Measurements from ENCODE around the gene CTAGE9.
A peak's percentile ranks its signal among the peaks of the same experiment; 100 is the strongest.
"Not testable (repeated sequence)": the region's sequence is repeated elsewhere in the genome, so short reads cannot be mapped to it uniquely, and the experiment has no call there.

Gene CTAGE9, protein sequence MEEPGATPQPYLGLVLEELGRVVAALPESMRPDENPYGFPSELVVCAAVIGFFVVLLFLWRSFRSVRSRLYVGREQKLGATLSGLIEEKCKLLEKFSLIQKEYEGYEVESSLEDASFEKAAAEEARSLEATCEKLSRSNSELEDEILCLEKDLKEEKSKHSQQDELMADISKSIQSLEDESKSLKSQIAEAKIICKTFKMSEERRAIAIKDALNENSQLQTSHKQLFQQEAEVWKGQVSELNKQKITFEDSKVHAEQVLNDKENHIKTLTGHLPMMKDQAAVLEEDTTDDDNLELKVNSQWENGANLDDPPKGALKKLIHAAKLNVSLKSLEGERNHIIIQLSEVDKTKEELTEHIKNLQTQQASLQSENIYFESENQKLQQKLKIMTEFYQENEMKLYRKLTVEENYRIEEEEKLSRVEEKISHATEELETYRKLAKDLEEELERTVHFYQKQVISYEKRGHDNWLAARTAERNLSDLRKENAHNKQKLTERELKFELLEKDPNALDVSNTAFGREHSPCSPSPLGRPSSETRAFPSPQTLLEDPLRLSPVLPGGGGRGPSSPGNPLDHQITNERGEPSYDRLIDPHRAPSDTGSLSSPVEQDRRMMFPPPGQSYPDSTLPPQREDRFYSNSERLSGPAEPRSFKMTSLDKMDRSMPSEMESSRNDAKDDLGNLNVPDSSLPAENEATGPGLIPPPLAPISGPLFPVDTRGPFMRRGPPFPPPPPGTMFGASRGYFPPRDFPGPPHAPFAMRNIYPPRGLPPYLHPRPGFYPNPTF

GRCh38 chr6:131710917-131711316 lies at the start of gene CTAGE9:
Gene CTAGE9, minus strand, starts transcription at chr6:131711017. Its CDS starts 0 bp downstream, at chr6:131711017.
- DNase-seq (ENCODE audit: low read depth, low spot score): not testable (repeated sequence)

DNA sequence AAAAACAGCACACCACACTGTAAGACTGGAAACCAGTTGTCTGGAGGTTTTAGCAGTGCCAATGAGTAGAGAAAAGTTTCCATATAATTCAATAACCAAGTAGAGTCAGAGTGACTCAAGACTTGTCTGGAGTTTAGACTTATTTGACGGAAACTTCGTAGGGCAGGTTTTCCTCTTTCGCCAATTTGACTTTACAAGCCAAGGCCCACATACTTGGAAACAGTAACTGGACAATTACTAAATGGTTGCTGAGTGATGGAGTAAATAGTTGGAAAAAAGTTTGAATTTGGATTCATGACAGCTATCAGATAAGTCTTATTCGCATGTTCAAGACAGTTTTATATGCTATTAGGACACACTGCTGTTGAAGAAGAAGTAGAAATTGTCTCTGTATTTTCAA lies 48.1 kb upstream of the CTAGE9 start:
- no peak for DNase-seq (ENCODE audit: low read depth, low spot score)

DNA sequence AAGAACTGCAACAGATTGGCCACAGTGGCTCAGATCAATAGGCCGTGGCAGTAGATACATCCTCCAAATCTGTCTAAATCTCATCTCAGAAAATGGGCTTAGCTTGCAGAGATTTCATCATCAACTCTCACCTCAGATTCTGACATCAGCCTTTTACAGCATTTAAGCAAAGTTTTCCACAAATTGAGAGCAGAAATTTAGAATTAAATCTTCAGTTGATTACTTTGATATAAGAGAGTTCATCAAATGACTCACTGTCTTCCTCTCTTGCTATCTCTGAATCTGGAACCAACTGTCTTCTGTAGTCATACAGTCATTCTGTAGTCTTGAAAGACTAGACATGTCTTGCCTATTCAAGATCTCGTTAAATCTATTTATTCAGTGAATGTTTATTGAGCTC lies 45.2 kb upstream of the CTAGE9 start:
- DNase-seq (ENCODE audit: low read depth, low spot score): no peak

DNA sequence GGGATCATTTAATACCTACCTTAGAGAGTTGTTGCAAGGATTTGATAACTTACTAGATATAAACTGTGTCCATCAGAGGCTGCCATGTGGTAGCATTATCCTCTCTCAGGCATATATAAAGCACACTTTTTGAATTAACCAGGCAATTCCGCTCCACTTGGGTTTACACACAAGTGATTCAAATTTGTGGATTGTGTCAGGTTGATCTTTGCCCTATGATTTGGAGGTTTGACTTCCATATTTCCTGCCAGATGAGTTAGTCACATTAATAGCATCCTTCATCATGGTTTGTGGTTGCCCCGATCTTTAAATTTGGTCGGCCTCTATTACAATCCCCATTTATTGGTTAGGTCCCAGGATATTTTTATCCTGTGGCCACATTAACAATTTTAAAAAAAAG lies 44.8 kb upstream of the CTAGE9 start:
- DNase-seq (ENCODE audit: low read depth, low spot score): no peak

- no peak for DNase-seq (ENCODE audit: low read depth, low spot score)
These were observed 44.1 kb upstream of the CTAGE9 start for GRCh38 chr6:131754715-131755567.

GRCh38 chr6:131754088-131754487 lies 43.3 kb upstream of the CTAGE9 start:
- no peak for DNase-seq (ENCODE audit: low read depth, low spot score)

DNA sequence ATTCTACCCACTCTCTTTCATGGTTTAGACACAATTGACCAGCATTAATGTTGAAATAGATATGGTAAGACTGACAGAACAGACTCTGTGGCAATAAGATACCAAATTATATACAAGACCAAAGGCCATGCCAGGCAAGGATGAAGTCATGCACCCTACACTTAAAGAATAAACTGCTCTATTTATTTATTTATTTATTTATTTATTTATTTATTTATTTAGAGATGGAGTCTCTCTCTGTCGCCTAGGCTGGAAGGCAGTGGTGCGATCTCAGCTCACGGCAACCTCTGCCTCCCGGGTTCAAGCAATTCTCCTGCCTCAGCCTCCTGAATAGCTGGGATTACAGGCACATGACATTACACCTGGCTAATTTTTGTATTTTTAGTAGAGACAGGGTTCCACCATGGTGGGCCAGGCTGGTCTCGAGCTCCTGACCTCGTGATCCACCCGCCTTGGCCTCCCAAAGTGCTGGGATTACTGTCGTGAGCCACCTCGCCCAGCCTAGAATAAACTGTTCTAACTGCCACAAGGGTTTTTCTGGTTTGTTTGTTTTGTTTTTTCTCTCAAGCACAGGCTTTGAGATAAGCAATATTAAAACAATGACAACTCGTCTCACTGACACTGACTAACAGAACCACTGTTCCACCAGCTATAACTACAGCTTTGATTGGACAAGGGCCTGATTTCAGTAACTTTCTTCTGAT lies 40.3 kb upstream of the CTAGE9 start:
- DNase-seq (ENCODE audit: low read depth, low spot score): not testable (repeated sequence)

DNA sequence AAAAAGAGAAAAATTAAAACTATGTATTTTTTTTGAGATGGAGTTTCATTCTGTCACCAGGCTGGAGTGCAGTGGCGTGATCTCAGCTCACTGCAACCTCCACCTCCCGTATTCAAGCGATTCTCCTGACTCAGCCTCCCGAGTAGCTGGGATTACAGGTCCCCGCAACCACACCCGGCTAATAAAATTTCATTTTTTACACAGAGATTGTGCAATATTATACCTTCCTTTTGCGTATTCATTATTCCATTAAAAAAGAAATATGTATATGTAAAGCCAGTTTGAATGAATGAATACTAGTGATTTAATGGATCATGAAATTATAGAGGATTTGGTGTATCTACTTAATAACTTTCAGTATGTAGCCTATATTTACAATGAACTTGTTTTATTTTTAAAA lies 38.2 kb upstream of the CTAGE9 start:
- DNase-seq (ENCODE audit: low read depth, low spot score): no peak

DNA sequence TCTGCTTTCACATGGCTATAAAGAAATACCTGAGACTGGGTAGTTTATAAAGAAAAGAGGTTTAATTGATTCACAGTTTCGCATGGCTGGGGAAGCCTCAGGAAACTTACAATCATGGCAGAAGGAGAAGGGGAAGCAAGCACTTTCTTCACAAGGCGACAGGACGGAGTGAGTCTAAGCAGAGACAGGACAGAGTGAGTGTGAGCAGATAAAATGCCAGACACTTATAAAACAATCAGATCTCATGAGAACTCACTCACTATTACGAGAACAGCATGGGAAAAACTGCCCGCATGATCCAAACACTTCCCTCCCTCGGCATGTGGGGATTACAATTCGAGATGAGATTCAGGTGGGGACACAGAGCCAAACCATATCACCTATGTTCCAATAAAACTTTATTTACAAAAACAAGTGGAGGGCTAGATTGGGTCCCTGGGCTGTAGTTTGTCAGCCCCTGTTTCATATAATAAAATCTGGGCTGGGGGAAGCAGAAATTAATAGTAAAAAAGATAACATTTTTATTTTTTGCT lies 37.1 kb upstream of the CTAGE9 start:
- DNase-seq (ENCODE audit: low read depth, low spot score): no peak

DNA sequence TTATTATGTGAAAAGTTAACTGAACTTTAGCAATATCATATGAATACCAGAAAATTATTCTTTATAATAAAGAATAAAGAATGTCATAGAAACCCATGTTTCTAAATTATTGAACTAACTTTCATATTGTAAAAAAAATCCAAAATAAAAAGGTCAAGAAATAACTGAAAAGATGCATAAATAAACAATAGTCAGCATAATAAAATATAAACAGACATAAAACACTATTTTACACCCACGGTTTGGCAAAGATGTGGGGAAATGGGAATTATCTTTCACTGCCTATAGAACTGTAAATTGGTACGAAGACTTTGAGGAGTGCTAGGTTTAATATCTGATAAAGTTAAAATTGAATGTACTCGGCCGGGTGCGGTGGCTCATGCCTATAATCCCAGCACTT lies 34.7 kb upstream of the CTAGE9 start:
- DNase-seq (ENCODE audit: low read depth, low spot score): no peak

GRCh38 chr6:131744432-131745287 lies 33.8 kb upstream of the CTAGE9 start:
- no peak for DNase-seq (ENCODE audit: low read depth, low spot score)

GRCh38 chr6:131741688-131742393 lies 31.0 kb upstream of the CTAGE9 start:
- DNase-seq (ENCODE audit: low read depth, low spot score): no peak

DNA sequence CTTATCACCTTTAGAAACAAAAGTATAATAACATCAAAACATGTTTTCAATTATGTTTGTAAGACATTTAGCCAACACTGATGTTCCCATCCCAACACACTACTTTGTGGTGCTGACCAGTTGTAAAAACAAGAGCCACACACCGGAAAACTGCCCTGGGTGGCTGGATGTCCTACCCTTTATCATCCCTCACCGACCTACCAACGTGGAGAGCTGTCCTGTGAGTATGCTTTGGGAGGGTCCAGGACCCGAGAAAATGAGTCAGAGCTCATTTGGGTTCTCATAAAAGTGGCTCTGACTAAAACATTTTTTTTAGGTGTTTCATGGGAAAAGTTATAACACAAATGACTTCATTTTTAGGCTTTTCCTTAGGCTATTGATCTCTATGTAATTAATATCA lies 29.3 kb upstream of the CTAGE9 start:
- DNase-seq (ENCODE audit: low read depth, low spot score): no peak

DNA sequence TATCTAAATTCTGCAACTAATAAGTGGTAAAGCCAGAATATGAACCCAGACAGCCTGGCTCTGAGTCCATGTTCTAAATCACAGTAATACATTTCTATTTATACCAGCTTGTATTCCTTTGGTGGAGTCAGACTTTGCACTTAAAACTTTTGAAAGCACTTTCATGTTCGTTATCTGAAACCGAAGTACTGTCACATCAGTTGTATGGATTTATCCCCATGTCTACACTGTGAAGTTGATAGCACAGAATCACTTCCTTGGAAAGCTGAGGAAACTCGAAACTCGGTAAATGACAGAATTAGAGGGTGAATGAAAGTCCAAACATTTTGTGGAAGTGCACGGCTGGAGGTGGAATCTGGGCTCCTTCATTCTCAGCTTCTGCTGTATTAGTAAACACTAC lies 28.3 kb upstream of the CTAGE9 start:
- DNase-seq (ENCODE audit: low read depth, low spot score): no peak

DNA sequence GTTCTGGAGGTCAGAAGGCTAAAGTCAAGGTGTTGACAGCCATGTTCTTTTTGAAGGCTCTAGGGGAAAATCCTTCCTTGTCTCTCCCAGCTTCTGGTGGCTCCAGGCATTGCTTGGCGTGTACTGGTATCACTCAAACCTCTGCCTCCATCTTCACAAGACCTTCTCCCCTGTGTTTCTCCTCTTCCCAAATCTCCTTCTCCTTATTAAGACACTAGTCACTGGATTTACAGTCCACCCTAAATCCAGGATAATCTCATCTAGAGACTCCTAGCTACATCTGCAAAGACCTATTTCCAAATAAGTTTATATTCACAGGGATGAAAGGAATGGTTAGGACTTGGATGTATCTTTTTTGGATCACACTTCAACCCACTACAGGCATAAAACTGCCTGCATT lies 26.0 kb upstream of the CTAGE9 start:
- DNase-seq (ENCODE audit: low read depth, low spot score): no peak

GRCh38 chr6:131736003-131736596 lies 25.3 kb upstream of the CTAGE9 start:
- DNase-seq (ENCODE audit: low read depth, low spot score): no peak

DNA sequence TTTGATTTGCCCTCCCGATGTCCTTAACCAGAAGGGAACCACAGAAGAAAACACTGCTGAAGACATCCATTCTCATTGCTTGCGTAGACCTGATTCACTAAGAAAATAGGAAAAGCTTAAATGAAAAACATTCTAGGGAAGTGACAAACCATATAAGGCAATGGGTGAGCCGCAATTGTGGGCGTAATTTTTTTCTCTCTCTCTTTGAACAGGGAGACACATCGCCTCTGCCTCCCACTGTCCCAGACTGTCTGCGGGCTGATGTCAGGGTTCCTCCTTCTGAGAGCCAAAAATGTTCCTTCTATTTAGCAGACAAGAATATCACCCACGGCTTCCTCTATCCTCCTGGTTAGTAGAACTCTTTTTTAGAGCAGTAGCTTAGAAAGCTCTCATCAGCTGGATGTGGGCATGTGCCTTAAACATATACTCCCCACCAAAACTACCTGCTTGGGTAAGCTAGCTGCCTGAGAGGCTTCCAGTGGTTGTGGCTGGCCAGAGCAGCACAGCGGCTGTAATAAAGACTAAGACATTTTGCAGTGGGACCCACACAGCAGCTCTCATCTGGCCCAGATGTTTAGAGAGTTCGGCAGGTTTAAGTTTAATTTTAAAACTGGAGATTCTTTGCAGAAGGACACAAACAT lies 22.7 kb upstream of the CTAGE9 start:
- peak; percentile 57 for DNase-seq (ENCODE audit: low read depth, low spot score)

DNA sequence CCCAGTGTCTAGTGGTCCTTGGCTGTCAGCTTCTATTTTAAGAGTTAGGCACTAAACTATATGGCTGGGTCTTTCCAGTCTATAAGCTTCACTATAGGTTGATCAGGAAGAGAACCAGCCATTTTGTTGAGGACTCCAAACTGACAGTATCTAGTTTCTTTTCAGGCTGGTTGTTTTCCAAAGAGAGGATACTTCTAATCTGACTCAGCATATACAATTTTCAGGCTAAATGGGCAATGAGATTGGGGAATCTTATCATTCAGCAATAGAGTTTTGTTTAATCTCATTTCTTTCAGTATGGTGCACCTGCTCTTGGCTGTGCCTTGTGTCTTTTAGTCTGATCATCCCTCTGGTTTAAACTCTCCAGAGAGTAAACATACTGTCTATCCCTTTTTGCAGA lies 20.4 kb upstream of the CTAGE9 start:
- no peak for DNase-seq (ENCODE audit: low read depth, low spot score)

DNA sequence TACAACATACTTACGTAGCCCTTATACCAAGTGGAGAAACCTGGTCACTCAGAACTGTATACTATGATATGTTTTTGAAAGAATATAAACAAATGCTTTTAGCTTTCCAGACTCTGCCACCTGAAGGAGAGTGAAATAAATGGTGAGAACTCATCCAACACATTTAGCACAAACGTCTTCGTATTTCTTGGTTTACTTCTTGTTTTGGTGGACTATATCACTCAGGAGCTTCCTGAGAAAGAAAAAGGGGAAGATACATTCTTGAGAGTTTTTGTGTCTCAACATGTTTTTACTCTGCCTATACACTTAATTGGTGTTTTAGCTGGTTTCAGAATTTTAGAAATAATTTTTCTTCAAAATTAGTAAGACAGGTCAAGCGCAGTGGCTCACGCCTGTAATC lies 19.4 kb upstream of the CTAGE9 start:
- no peak for DNase-seq (ENCODE audit: low read depth, low spot score)

Measured in smooth muscle cell of the brain vasculature (primary cell).